Retinal pigment epithelial cell (primary cell): ENCODE measurements around the gene CD3E.

Experiments used
- DNase-seq: peaks from one replicate; pipeline ENCODE4 v3.0.0-alpha.2; 2010; ENCODE audit warnings: low read depth
- H3K4me3 ChIP-seq: 2 replicates; pipeline ENCODE4 v1.5.1; 2011; ENCODE audit warnings: mild to moderate bottlenecking, low read length, control low read depth, moderate library complexity
- CTCF ChIP-seq: conservative IDR thresholded peaks from 2 replicates; pipeline ENCODE4 v1.5.1; 2011; ENCODE audit warnings: low read depth, low read length, control low read depth, inconsistent platforms

CD3E gene

DNA sequence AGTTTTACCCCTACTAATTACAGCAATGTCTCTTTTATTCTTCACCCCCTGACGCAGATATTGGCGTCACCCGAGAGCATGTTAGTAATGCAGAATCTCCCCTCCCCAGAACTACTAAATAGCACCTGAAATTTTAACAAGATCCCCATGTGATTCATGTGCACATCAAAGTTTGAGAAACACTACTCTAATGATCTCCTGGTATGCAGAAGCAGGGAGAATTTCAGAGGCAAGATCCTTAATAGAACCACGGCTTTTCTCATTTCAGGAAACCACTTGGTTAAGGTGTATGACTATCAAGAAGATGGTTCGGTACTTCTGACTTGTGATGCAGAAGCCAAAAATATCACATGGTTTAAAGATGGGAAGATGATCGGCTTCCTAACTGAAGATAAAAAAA is 44.9 kb downstream of the CD3E start:
- no peak for DNase-seq
- no peak for TF ChIP-seq CTCF
- no peak overlapping the region for H3K4me3 ChIP-seq

DNA sequence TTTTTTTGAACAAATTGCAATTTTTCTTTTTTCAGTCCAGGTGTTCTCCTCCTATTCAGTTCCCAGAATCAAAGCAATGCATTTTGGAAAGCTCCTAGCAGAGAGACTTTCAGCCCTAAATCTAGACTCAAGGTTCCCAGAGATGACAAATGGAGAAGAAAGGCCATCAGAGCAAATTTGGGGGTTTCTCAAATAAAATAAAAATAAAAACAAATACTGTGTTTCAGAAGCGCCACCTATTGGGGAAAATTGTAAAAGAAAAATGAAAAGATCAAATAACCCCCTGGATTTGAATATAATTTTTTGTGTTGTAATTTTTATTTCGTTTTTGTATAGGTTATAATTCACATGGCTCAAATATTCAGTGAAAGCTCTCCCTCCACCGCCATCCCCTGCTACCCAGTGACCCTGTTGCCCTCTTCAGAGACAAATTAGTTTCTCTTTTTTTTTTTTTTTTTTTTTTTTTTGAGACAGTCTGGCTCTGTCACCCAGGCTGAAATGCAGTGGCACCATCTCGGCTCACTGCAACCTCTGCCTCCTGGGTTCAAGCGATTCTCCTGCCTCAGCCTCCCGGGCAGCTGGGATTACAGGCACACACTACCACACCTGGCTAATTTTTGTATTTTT is 48.7 kb downstream of the CD3E start:
- no peak for DNase-seq
- peak; percentile 44 for TF ChIP-seq CTCF
- no peak overlapping the region for H3K4me3 ChIP-seq

DNA sequence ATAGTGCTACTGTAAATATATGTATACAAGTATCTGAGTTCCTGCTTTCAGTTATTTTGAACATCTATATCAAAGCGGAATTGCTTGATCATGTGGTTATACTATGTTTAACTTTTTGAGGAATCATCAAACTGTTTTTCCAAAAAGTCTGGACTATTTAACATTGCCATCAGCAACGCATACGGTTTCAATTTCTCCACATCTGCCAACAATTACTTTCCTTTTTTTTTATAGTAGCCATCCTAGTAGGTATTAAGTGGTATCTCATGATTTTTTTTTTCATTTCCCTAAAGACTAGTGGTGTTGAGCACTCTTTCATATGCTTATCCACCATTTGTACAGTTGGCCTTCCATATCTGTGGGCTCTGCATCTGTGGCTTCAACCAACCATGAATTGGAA is 53.5 kb downstream of the CD3E start:
- H3K4me3 ChIP-seq: no peak overlapping the region
- TF ChIP-seq CTCF: no peak
- no peak for DNase-seq

GRCh38 chr11:118359295-118359958 is 54.9 kb downstream of the CD3E start, which contains the start of gene UBE4A:
Gene UBE4A (plus strand): TSS chr11:118359600. CDS start chr11:118365081, 5,481 bp downstream.
- no peak for TF ChIP-seq CTCF
- peak within 1 kb of the TSS; percentile 98 for H3K4me3 ChIP-seq
- peak; percentile 70 for DNase-seq

GRCh38 chr11:118364956-118365615 is 60.6 kb downstream of the CD3E start:
- no peak for DNase-seq
- H3K4me3 ChIP-seq: no peak overlapping the region
- TF ChIP-seq CTCF: no peak
